CD4-positive, alpha-beta memory T cell (primary cell): ENCODE measurements around the gene SLC35F5. TPM values are rescaled to one million over a fixed set of nuclear protein-coding genes. Genes with fewer than 3 reads are reported as not detected.
A peak's percentile ranks its signal among the peaks of the same experiment; 100 is the strongest.

Experiments
- CTCF ChIA-PET: fragments of 350-600 bp; sonication (Branson Sonifier 250); formaldehyde crosslinking; loops from one replicate; lab custom pipeline; 2021; ENCODE audit warnings: inconsistent platforms; ENCODE audit not compliant: partially characterized antibody; lab: Charles Lee
- POLR2A ChIA-PET: fragments of 350-600 bp; sonication (Branson Sonifier 250); formaldehyde crosslinking; loops from one replicate; lab custom pipeline; 2021; ENCODE audit not compliant: partially characterized antibody; lab: Charles Lee
- DNase-seq, 5 donors: peaks; one replicate each; pipeline versions ENCODE4 v3.0.0 to v3.0.0-alpha.2; 2020 to 2022; ENCODE audit warnings: mixed read lengths in 1 of 5
- H3K27ac ChIP-seq: one replicate; pipeline ENCODE4 v1.7.0; 2013; ENCODE audit warnings: low read depth, low read length
- H3K27me3 ChIP-seq: 2 replicates; pipeline ENCODE4 v1.7.0; 2013; ENCODE audit warnings: mild to moderate bottlenecking, low read length, moderate library complexity; ENCODE audit not compliant: insufficient read depth
- H3K36me3 ChIP-seq: 2 replicates; pipeline ENCODE4 v1.7.0; 2013; ENCODE audit warnings: mild to moderate bottlenecking, low read length, moderate library complexity; ENCODE audit not compliant: insufficient read depth
- H3K4me1 ChIP-seq: 2 replicates; pipeline ENCODE4 v1.7.0; 2013; ENCODE audit warnings: mild to moderate bottlenecking, low read length, moderate library complexity; ENCODE audit not compliant: insufficient read depth
- H3K4me3 ChIP-seq, 2 donors: one replicate each; pipeline ENCODE4 v1.7.0; 2013; ENCODE audit warnings: low read length in 2 of 2, mild to moderate bottlenecking in 1 of 2
- H3K9me3 ChIP-seq, 2 donors: one replicate each; pipeline ENCODE4 v1.7.0; 2013; ENCODE audit warnings: low read length in 2 of 2, control low read depth in 1 of 2; ENCODE audit not compliant: control insufficient read depth in 1 of 2
- H3K27ac Mint-ChIP-seq, 7 donors: one replicate each; pipeline ENCODE4 v1.8.0; 2020 to 2021; ENCODE audit warnings: mixed read lengths in 7 of 7, mild to moderate bottlenecking in 6 of 7, inconsistent platforms in 3 of 7, moderate library complexity in 3 of 7
- H3K27me3 Mint-ChIP-seq, 2 donors: one replicate each; pipeline ENCODE4 v1.8.0; 2020 to 2021; ENCODE audit warnings: mixed read lengths in 2 of 2
- H3K36me3 Mint-ChIP-seq, 2 donors: one replicate each; pipeline ENCODE4 v1.8.0; 2020 to 2021; ENCODE audit warnings: mixed read lengths in 2 of 2, inconsistent platforms in 1 of 2, mild to moderate bottlenecking in 1 of 2
- H3K4me1 Mint-ChIP-seq, 4 donors: one replicate each; pipeline ENCODE4 v1.8.0; 2020 to 2021; ENCODE audit warnings: mixed read lengths in 4 of 4, mild to moderate bottlenecking in 1 of 4
- H3K4me3 Mint-ChIP-seq, 8 donors: one replicate each; pipeline ENCODE4 v1.8.0; 2020 to 2021; ENCODE audit warnings: mixed read lengths in 8 of 8, mild to moderate bottlenecking in 7 of 8, moderate library complexity in 6 of 8, inconsistent platforms in 3 of 8
- H3K9me3 Mint-ChIP-seq, 8 donors: one replicate each; pipeline ENCODE4 v1.8.0; 2020 to 2021; ENCODE audit warnings: mixed read lengths in 8 of 8, mild to moderate bottlenecking in 5 of 8, inconsistent platforms in 3 of 8, moderate library complexity in 1 of 8
- intact Hi-C: fragments of 100-400 bp; cut with micrococcal nuclease; formaldehyde crosslinking; loops from one replicate; pipeline ENCODE4 v1.15.1; 2023
- polyA plus RNA-seq, 2 donors: library from polyadenylated mRNA; unstranded; fragments of 300-500 nt; fragmentation: Illumina TruSeq; gene quantifications; one replicate each; pipeline ENCODE4 v1.2.3, GENCODE V29; 2021
- total RNA-seq, 2 experiments: library from RNA; stranded (reverse); gene quantifications; one replicate each; pipeline ENCODE4 v1.2.3, GENCODE V29; 2021

SLC35F5 gene
- total and polyA plus RNA-seq, 4 experiments from 2014 or later: 4.5 to 30.9 (median 17.9) TPM

- H3K4me3 Mint-ChIP-seq: peak overlapping the region; percentile 92 to 99 (median 96)
- H3K27ac Mint-ChIP-seq: peak overlapping the region; percentile 95 to 98 (median 97)
- H3K4me3 ChIP-seq: peak overlapping the region; percentile 95 to 100
- peak overlapping the region; percentile 80 for H3K27ac ChIP-seq
- ChIA-PET CTCF (interaction anchor here (1.0 to 1.2 kb wide), 3 partner anchors 54 to 179 kb away, joined by 3 to 4 read pairs (median 3); no protein-coding TSS in a partner anchor), POLR2A (interaction anchor here (0.6 to 2.1 kb wide), 18 partner anchors 9 to 217 kb away, joined by 3 to 18 read pairs (median 5); partner anchors contain the start of gene ACTR3)
- H3K9me3 Mint-ChIP-seq: peaks cover 0 to 4% (median 0%) of the 10 kb centered on the region in 8 donors
- H3K36me3 Mint-ChIP-seq: peaks cover 10 to 18% of the 10 kb centered on the region in 2 donors
- peak in 1 of 5 donors; percentile 50 for DNase-seq
- peaks cover 25% of the 10 kb centered on the region for H3K4me1 ChIP-seq
- H3K4me1 Mint-ChIP-seq: peaks cover 17 to 36% (median 25%) of the 10 kb centered on the region in 4 donors
- no peaks in the 10 kb centered on the region for H3K27me3 Mint-ChIP-seq
- intact Hi-C loops: loop anchor here (1.0 to 5.0 kb wide), 2 partner anchors 133 to 211 kb away; no protein-coding TSS in a partner anchor
- no peaks in the 10 kb centered on the region for H3K27me3 ChIP-seq
- H3K36me3 ChIP-seq: peaks cover 9% of the 10 kb centered on the region
- no peaks in the 10 kb centered on the region for H3K9me3 ChIP-seq
Measured at GRCh38 chr2:113755835-113756354, 547 bp downstream of the SLC35F5 start.

- Mint-ChIP-seq H3K27ac (peak overlapping the region; percentile 86 to 97 (median 96)), H3K9me3 (peaks cover 0 to 4% (median 0%) of the 10 kb centered on the region in 8 donors), H3K4me1 (peaks cover 19 to 43% (median 29%) of the 10 kb centered on the region in 4 donors), H3K4me3 (peak overlapping the region; percentile 92 to 99 (median 96)), H3K36me3 (peaks cover 16 to 25% of the 10 kb centered on the region in 2 donors), H3K27me3 (no peaks in the 10 kb centered on the region)
- H3K27ac ChIP-seq: peak overlapping the region; percentile 80
- POLR2A ChIA-PET: interaction anchor here (0.9 to 2.1 kb wide), 6 partner anchors 8 to 139 kb away, joined by 3 to 18 read pairs (median 10); no protein-coding TSS in a partner anchor
- intact Hi-C loops: loop anchor here (5.0 kb wide), 1 partner anchor 212 kb away; no protein-coding TSS in a partner anchor
- no peaks in the 10 kb centered on the region for H3K27me3 ChIP-seq
- peaks cover 25% of the 10 kb centered on the region for H3K4me1 ChIP-seq
- CTCF ChIA-PET: no interaction called here
- H3K36me3 ChIP-seq: peaks cover 9% of the 10 kb centered on the region
- peak in 3 of 5 donors; percentile 3 to 9 (median 4) for DNase-seq
- no peaks in the 10 kb centered on the region for H3K9me3 ChIP-seq
- peak overlapping the region; percentile 95 to 100 for H3K4me3 ChIP-seq
Measured at GRCh38 chr2:113755035-113755834, 1.2 kb downstream of the SLC35F5 start.

- POLR2A ChIA-PET: no interaction called here
- Mint-ChIP-seq H3K4me1 (peaks cover 21 to 43% (median 30%) of the 10 kb centered on the region in 4 donors), H3K36me3 (peaks cover 19 to 26% of the 10 kb centered on the region in 2 donors), H3K9me3 (peaks cover 0 to 4% (median 0%) of the 10 kb centered on the region in 8 donors), H3K4me3 (peak overlapping the region in 3 of 8 donors; percentile 22 to 37 (median 32)), H3K27me3 (no peaks in the 10 kb centered on the region), H3K27ac (no peak overlapping the region)
- no peaks in the 10 kb centered on the region for H3K27me3 ChIP-seq
- no peak for DNase-seq
- peaks cover 25% of the 10 kb centered on the region for H3K4me1 ChIP-seq
- intact Hi-C loops: no loop called here
- H3K36me3 ChIP-seq: peaks cover 9% of the 10 kb centered on the region
- no peaks in the 10 kb centered on the region for H3K9me3 ChIP-seq
- no peak overlapping the region for H3K4me3 ChIP-seq
- CTCF ChIA-PET: no interaction called here
- H3K27ac ChIP-seq: no peak overlapping the region
Measured at GRCh38 chr2:113754160-113754559, 2.3 kb downstream of the SLC35F5 start.

- no peak overlapping the region for H3K4me3 Mint-ChIP-seq
- H3K36me3 ChIP-seq: peaks cover 16% of the 10 kb centered on the region
- H3K27me3 Mint-ChIP-seq: no peaks in the 10 kb centered on the region
- H3K9me3 Mint-ChIP-seq: no peaks in the 10 kb centered on the region
- no peak overlapping the region for H3K27ac Mint-ChIP-seq
- DNase-seq: no peak
- H3K4me3 ChIP-seq: no peak overlapping the region
- H3K9me3 ChIP-seq: no peaks in the 10 kb centered on the region
- CTCF ChIA-PET: no interaction called here
- H3K27ac ChIP-seq: no peak overlapping the region
- peaks cover 13 to 30% (median 20%) of the 10 kb centered on the region in 4 donors for H3K4me1 Mint-ChIP-seq
- POLR2A ChIA-PET: no interaction called here
- H3K27me3 ChIP-seq: no peaks in the 10 kb centered on the region
- intact Hi-C loops: no loop called here
- peaks cover 33 to 35% of the 10 kb centered on the region in 2 donors for H3K36me3 Mint-ChIP-seq
- peaks cover 12% of the 10 kb centered on the region for H3K4me1 ChIP-seq
Measured at GRCh38 chr2:113750385-113750784, 6.1 kb downstream of the SLC35F5 start.

GRCh38 chr2:113741091-113741490, 15.4 kb downstream of the SLC35F5 start:
- no peaks in the 10 kb centered on the region for H3K27me3 Mint-ChIP-seq
- H3K9me3 Mint-ChIP-seq: no peaks in the 10 kb centered on the region
- CTCF ChIA-PET: no interaction called here
- H3K4me1 ChIP-seq: no peaks in the 10 kb centered on the region
- H3K36me3 Mint-ChIP-seq: peaks cover 46 to 62% of the 10 kb centered on the region in 2 donors
- H3K4me1 Mint-ChIP-seq: no peaks in the 10 kb centered on the region
- no peak overlapping the region for H3K4me3 ChIP-seq
- no peaks in the 10 kb centered on the region for H3K9me3 ChIP-seq
- POLR2A ChIA-PET: no interaction called here
- no peak overlapping the region for H3K27ac ChIP-seq
- H3K36me3 ChIP-seq: peaks cover 28% of the 10 kb centered on the region
- peak overlapping the region in 1 of 7 donors; percentile 37 for H3K27ac Mint-ChIP-seq
- H3K27me3 ChIP-seq: no peaks in the 10 kb centered on the region
- DNase-seq: no peak
- intact Hi-C loops: no loop called here
- no peak overlapping the region for H3K4me3 Mint-ChIP-seq

DNA sequence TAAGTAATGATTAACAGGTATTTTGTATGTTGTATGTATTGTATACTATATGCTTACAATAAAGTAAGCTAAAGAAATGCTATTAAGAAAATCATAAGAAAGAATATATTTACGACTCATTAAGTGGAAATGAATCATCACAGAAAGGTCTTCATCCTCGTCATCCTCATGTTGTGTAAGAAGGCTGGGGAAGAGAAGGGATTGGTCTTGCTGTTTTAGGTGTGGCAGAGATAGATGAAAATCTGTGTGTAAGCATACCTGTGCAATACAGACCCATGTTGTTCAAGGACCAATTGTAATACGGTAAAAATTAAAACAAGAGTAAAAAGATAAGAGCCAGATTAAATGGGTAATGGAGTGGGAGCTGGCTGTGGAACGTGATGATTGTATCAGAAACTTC, 16.6 kb downstream of the SLC35F5 start:
- Histone ChIP-seq H3K4me1 (no peaks in the 10 kb centered on the region), H3K4me3 (no peak overlapping the region), H3K36me3 (peaks cover 26% of the 10 kb centered on the region), H3K27me3 (no peaks in the 10 kb centered on the region), H3K9me3 (no peaks in the 10 kb centered on the region), H3K27ac (no peak overlapping the region)
- ChIA-PET POLR2A (no interaction called here), CTCF (no interaction called here)
- Mint-ChIP-seq H3K9me3 (no peaks in the 10 kb centered on the region), H3K27me3 (no peaks in the 10 kb centered on the region), H3K27ac (no peak overlapping the region), H3K36me3 (peaks cover 41 to 56% of the 10 kb centered on the region in 2 donors), H3K4me3 (no peak overlapping the region), H3K4me1 (no peaks in the 10 kb centered on the region)
- no peak for DNase-seq
- intact Hi-C loops: no loop called here

DNA sequence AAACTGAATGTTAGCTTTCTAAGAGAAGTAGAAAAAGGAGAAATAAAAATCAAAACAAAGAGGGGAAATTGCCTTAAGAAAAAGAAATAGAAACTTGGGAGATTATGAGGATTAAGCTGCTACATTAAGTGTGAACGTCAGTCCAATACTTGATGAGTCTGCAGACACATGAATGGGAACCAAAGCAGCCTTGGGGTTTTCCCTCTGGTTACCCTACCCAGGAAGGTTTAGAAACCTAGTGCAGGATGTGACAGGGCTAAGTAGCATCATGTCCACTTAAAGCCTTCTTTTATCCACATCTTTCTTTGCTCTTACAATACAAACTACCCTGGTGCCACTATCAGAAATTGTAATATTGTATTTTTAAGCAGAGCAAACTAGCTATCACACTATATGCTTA, 22.3 kb downstream of the SLC35F5 start:
- Mint-ChIP-seq H3K4me3 (no peak overlapping the region), H3K36me3 (peaks cover 10 to 39% of the 10 kb centered on the region in 2 donors), H3K9me3 (no peaks in the 10 kb centered on the region), H3K4me1 (no peaks in the 10 kb centered on the region), H3K27ac (no peak overlapping the region), H3K27me3 (no peaks in the 10 kb centered on the region)
- Histone ChIP-seq H3K4me1 (no peaks in the 10 kb centered on the region), H3K4me3 (no peak overlapping the region), H3K9me3 (no peaks in the 10 kb centered on the region), H3K36me3 (peaks cover 3% of the 10 kb centered on the region), H3K27ac (no peak overlapping the region), H3K27me3 (no peaks in the 10 kb centered on the region)
- ChIA-PET CTCF (no interaction called here), POLR2A (interaction anchor here (1.1 kb wide), 1 partner anchor 9 kb away, joined by 3 read pairs; no protein-coding TSS in a partner anchor)
- intact Hi-C loops: no loop called here
- no peak for DNase-seq
